ENCODE results near the gene TRIM40.

DNA sequence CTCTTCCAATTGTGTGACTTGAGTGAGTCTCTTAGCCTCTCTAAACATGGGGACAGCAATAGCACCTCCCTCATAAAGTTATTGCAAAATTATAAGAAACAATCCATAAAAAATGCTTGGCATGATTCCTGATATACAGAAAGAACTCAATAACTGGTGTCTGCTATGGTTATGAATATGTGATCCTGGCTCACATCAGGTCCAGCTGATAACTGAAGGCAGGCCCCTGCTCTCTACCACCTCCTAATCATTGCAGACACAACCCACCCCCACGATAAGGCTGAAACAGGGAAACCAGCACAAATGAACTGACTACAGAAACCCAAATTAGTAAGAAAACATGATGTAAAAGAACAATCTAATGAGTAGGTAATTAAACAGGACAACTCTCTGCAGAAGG lies 32.8 kb downstream of the TRIM40 start:
- TF ChIP-seq, protein P1, sequence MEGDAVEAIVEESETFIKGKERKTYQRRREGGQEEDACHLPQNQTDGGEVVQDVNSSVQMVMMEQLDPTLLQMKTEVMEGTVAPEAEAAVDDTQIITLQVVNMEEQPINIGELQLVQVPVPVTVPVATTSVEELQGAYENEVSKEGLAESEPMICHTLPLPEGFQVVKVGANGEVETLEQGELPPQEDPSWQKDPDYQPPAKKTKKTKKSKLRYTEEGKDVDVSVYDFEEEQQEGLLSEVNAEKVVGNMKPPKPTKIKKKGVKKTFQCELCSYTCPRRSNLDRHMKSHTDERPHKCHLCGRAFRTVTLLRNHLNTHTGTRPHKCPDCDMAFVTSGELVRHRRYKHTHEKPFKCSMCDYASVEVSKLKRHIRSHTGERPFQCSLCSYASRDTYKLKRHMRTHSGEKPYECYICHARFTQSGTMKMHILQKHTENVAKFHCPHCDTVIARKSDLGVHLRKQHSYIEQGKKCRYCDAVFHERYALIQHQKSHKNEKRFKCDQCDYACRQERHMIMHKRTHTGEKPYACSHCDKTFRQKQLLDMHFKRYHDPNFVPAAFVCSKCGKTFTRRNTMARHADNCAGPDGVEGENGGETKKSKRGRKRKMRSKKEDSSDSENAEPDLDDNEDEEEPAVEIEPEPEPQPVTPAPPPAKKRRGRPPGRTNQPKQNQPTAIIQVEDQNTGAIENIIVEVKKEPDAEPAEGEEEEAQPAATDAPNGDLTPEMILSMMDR (IDR thresholded peaks at IDR 0.05) = no peak
- no peak for TF ChIP-seq POLR2A (IDR thresholded peaks at IDR 0.05)

Data from lower leg skin (tissue), 3 donors.